GM10266 (cell line): ENCODE measurements around the gene EIF5A2.

Source experiments
- DNase-seq: peaks from one replicate; pipeline ENCODE4 v3.0.0; 2012; ENCODE audit errors: extremely low spot score
- CTCF ChIP-seq: IDR thresholded peaks from 2 replicates; pipeline ENCODE4 v1.5.1; 2012; ENCODE audit warnings: mild to moderate bottlenecking, low read depth; ENCODE audit not compliant: control insufficient read depth, insufficient read depth; ENCODE audit errors: missing control alignments

Gene EIF5A2

GRCh38 chr3:170840291-170840859 is 68.1 kb downstream of the EIF5A2 start:
- no peak for TF ChIP-seq CTCF
- no peak for DNase-seq

- TF ChIP-seq CTCF = no peak
- DNase-seq = no peak
These were observed 68.8 kb downstream of the EIF5A2 start for GRCh38 chr3:170839518-170840100.
